DOHH2 (cell line): ENCODE results near the gene CPEB4.

Experiments
- H3F3A ChIP-seq: fragments of 200-600 bp; sonication (generic), shearing (Covaris generic); 2 replicates; pipeline ENCODE4 v1.6.0; 2016; ENCODE audit warnings: antibody characterized with exemption, mild to moderate bottlenecking; ENCODE audit not compliant: control insufficient read depth, insufficient read depth
- H3K27ac ChIP-seq: fragments of 200-600 bp; sonication (generic); 2 replicates; pipeline ENCODE4 v1.5.1; 2014; ENCODE audit warnings: low read depth, mild to moderate bottlenecking, low read length, moderate library complexity
- H3K27me3 ChIP-seq: fragments of 200-600 bp; sonication (generic); 2 replicates; pipeline ENCODE4 v1.6.1; 2014; ENCODE audit warnings: mild to moderate bottlenecking, low read length, mixed read lengths; ENCODE audit not compliant: control insufficient read depth
- H3K36me3 ChIP-seq: fragments of 200-600 bp; sonication (generic); 2 replicates; pipeline ENCODE4 v1.6.1; 2014; ENCODE audit warnings: mild to moderate bottlenecking, low read length, moderate library complexity, mixed read lengths; ENCODE audit not compliant: control insufficient read depth
- H3K4me1 ChIP-seq: fragments of 200-600 bp; sonication (generic); 2 replicates; pipeline ENCODE4 v1.6.1; 2014; ENCODE audit warnings: mild to moderate bottlenecking, low read length, mixed read lengths; ENCODE audit not compliant: control insufficient read depth
- H3K4me2 ChIP-seq: fragments of 200-600 bp; sonication (generic); 2 replicates; pipeline ENCODE4 v1.6.0; 2014; ENCODE audit warnings: mild to moderate bottlenecking, low read length, moderate library complexity
- H3K4me3 ChIP-seq: fragments of 200-600 bp; sonication (generic); 2 replicates; pipeline ENCODE4 v1.5.1; 2014; ENCODE audit warnings: mild to moderate bottlenecking, low read length, mixed read lengths
- H3K79me2 ChIP-seq: fragments of 200-600 bp; sonication (generic); 2 replicates; pipeline ENCODE4 v1.6.1; 2014; ENCODE audit warnings: mild to moderate bottlenecking, low read length, mixed read lengths; ENCODE audit not compliant: control insufficient read depth
- H3K9me2 ChIP-seq: fragments of 200-600 bp; sonication (generic); replicated peaks from 2 replicates; pipeline ENCODE4 v1.6.1; 2014; ENCODE audit warnings: mild to moderate bottlenecking, low read length, mixed read lengths; ENCODE audit not compliant: control insufficient read depth
- H3K9me3 ChIP-seq: fragments of 200-600 bp; sonication (generic); 2 replicates; pipeline ENCODE4 v1.6.1; 2014; ENCODE audit warnings: antibody characterized with exemption, low read length, mixed read lengths; ENCODE audit not compliant: control insufficient read depth, insufficient read depth
- H4K20me1 ChIP-seq: fragments of 200-600 bp; sonication (generic); 2 replicates; pipeline ENCODE4 v1.6.0; 2014; ENCODE audit warnings: low read depth, mild to moderate bottlenecking, antibody characterized with exemption, low read length, moderate library complexity; ENCODE audit not compliant: control insufficient read depth, insufficient read depth
- CTCF ChIP-seq: fragments of 200-600 bp; sonication (generic); IDR thresholded peaks from one replicate; pipeline ENCODE4 v1.5.1; 2014; ENCODE audit warnings: antibody characterized with exemption, mild to moderate bottlenecking, low read depth, low read length; ENCODE audit not compliant: poor library complexity, severe bottlenecking
- EZH2phosphoT487 ChIP-seq: fragments of 200-600 bp; sonication (generic); IDR thresholded peaks from 2 replicates; pipeline ENCODE4 v1.6.1; 2017; ENCODE audit warnings: borderline replicate concordance, mild to moderate bottlenecking, antibody characterized with exemption, low read length, moderate library complexity, mixed read lengths

The CPEB4 gene

DNA sequence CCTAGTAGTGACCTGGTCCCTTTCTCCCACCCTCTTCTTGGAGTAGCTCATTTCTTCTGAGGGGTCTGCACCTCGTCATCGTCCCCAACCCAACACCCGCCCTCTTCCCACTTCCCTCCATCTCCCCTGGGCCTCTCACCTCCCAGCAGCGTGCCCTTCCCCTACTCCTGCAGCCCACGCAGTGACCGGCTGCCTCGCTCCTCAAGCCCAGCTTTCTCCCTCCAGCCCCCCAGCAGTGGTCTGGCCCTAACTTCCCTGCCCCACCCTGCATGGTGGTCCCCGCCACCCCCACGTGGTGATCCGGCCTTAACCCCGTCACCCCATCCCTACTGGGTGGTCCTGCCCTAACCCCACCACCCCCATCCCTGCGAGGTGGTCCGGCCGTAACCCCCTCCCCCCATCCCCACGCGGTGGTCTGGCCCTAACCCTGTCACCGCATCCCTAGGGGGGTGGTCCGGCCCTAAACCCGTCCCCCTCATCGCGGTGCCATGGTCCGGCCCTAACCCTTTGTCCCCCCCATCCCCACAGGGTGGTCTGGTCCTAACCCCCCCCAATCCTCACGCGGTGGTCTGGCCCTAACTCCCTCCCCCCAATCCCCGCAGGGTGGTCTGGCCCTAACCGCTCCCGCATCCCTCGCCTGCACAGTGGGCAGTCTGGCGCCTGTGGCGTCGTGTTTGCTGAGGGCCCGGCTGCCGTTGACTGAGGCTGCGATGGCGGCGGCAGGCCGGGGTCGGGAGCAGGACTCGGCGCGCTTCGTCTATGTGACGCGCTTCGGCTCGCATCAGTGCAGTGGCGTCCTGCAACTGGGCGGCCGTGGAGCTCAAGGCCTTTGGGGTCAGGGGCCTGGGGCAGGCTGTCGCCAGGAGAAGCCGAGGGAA is 100.6 kb downstream of the CPEB4 start, which contains the start of gene C5orf47:
TSS of gene C5orf47 (plus strand) at position 617 of the 878 bp plus-strand sequence. CDS start at position 711, 94 bp downstream.
- Histone ChIP-seq H4K20me1 (no peaks in the 10 kb centered on the region), H3K79me2 (no peaks in the 10 kb centered on the region), H3K27me3 (peaks cover 4% of the 10 kb centered on the region; the same call in 1 of the 2 replicates), H3K36me3 (no peaks in the 10 kb centered on the region), H3K4me2 (no peak within 1 kb of the TSS), H3K9me3 (no peaks in the 10 kb centered on the region), H3K4me1 (no peaks in the 10 kb centered on the region), H3K9me2 (no peaks in the 10 kb centered on the region), H3K27ac (no peak within 1 kb of the TSS), H3F3A (no peaks in the 10 kb centered on the region), H3K4me3 (no peak within 1 kb of the TSS)
- TF ChIP-seq EZH2phosphoT487 (no peak), CTCF (no peak)

DNA sequence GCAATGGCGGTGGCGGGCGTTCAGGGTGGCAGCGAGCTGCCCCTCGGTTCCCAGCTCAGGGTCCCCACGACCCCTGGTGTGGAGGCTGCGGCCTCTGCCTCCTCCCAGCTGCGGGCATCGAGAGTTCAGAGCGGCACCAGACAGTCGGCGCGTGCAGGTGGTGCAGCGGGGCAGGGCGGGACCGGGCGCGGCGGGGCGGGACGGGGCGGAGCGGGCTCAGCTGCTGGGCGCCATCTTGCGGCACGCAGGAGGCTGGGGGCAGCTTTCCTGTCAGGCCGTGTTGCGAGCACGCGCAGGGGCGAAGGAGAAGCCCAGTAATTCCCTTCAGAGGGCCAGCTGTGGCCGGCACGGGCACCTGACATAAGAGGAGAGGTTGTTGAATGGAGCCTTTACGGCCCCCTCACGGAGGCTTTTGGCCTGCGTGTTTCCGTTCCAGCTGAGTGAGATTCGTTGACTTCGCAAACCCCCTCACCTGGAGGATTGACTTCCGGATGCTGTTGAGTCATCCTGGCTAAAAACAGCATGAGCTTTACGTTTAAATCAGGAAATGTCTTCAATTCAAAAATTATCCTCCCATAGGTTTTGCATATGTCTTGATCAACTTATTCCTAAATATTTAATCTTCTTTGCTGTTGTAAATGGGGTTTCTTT is 101.4 kb downstream of the CPEB4 start:
- H3F3A ChIP-seq = no peaks in the 10 kb centered on the region
- TF ChIP-seq CTCF (no peak), EZH2phosphoT487 (no peak)
- no peaks in the 10 kb centered on the region for H3K4me1 ChIP-seq
- H4K20me1 ChIP-seq = no peaks in the 10 kb centered on the region
- H3K79me2 ChIP-seq = no peaks in the 10 kb centered on the region
- H3K36me3 ChIP-seq = no peaks in the 10 kb centered on the region
- no peak overlapping the region for H3K27ac ChIP-seq
- no peak overlapping the region for H3K4me2 ChIP-seq
- no peaks in the 10 kb centered on the region for H3K9me2 ChIP-seq
- H3K4me3 ChIP-seq = no peak overlapping the region
- H3K9me3 ChIP-seq = no peaks in the 10 kb centered on the region
- no peaks in the 10 kb centered on the region for H3K27me3 ChIP-seq

GRCh38 chr5:173997331-173997730 is 109.2 kb downstream of the CPEB4 start:
- Histone ChIP-seq H3K27me3 (peaks cover 29% of the 10 kb centered on the region), H3K27ac (no peak overlapping the region), H3K9me2 (no peaks in the 10 kb centered on the region)

More at GRCh38 chr5:173997331-173997730, 109.2 kb downstream of the CPEB4 start:
- no peak for TF ChIP-seq EZH2phosphoT487
- TF ChIP-seq CTCF = no peak
- Histone ChIP-seq H3F3A (no peaks in the 10 kb centered on the region), H3K4me3 (no peak overlapping the region), H3K79me2 (no peaks in the 10 kb centered on the region), H3K36me3 (no peaks in the 10 kb centered on the region), H4K20me1 (no peaks in the 10 kb centered on the region), H3K4me1 (no peaks in the 10 kb centered on the region), H3K4me2 (no peak overlapping the region), H3K9me3 (no peaks in the 10 kb centered on the region)
